ENCODE results near the gene RBL1.

- TF ChIP-seq, protein P1, sequence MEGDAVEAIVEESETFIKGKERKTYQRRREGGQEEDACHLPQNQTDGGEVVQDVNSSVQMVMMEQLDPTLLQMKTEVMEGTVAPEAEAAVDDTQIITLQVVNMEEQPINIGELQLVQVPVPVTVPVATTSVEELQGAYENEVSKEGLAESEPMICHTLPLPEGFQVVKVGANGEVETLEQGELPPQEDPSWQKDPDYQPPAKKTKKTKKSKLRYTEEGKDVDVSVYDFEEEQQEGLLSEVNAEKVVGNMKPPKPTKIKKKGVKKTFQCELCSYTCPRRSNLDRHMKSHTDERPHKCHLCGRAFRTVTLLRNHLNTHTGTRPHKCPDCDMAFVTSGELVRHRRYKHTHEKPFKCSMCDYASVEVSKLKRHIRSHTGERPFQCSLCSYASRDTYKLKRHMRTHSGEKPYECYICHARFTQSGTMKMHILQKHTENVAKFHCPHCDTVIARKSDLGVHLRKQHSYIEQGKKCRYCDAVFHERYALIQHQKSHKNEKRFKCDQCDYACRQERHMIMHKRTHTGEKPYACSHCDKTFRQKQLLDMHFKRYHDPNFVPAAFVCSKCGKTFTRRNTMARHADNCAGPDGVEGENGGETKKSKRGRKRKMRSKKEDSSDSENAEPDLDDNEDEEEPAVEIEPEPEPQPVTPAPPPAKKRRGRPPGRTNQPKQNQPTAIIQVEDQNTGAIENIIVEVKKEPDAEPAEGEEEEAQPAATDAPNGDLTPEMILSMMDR (IDR thresholded peaks at IDR 0.05) = no peak
- no peak for TF ChIP-seq POLR2AphosphoS5 (IDR thresholded peaks at IDR 0.05)
- no peak for TF ChIP-seq POLR2A (IDR thresholded peaks at IDR 0.05)
- TF ChIP-seq EP300 (IDR thresholded peaks at IDR 0.05) = no peak
Measured at GRCh38 chr20:37102571-37102970, 6.8 kb upstream of the RBL1 start.
